HCT116 (cell line): ENCODE data around the gene MYOM1. TPM values are rescaled to one million over a fixed set of nuclear protein-coding genes. Genes with fewer than 3 reads are reported as not detected.
"Not testable (repeated sequence)": the region's sequence is repeated elsewhere in the genome, so short reads cannot be mapped to it uniquely, and the experiment has no call there.

Experiments used
- ATAC-seq: fragments of 200-7000 bp; cut with Tn5 transposase; 2 replicates; pipeline ENCODE4 v1.9.1; 2020; ENCODE audit warnings: mild to moderate bottlenecking, moderate library complexity
- BruUV-seq: library from RNA; stranded (reverse); fragments of 400-500 nt; replicated peaks from 2 replicates; lab custom pipeline; 2021; lab: Mats Ljungman, UMichigan
- CTCF ChIA-PET: fragments of 300-600 bp; sonication (Branson Sonifier 250); formaldehyde crosslinking; loops from one replicate; lab custom pipeline; 2021; ENCODE audit warnings: antibody characterized with exemption; lab: Charles Lee
- POLR2A ChIA-PET: fragments of 300-600, 350-600 bp; sonication (Branson Sonifier 250); formaldehyde crosslinking; loops from one replicate; lab custom pipeline; 2021; ENCODE audit warnings: antibody characterized with exemption; lab: Charles Lee
- RAD21 ChIA-PET, 2 experiments: fragments of 300-600 bp; sonication (Branson Sonifier 250); formaldehyde crosslinking; loops; one replicate each; lab custom pipeline; 2023; ENCODE audit warnings: low total read pairs in 2 of 2; ENCODE audit not compliant: uncharacterized antibody in 2 of 2, unreplicated experiment in 2 of 2, low non-redundant PET in 1 of 2; lab: Charles Lee
- DNase-seq: peaks from one replicate; pipeline ENCODE4 v3.0.0-alpha.2; 2010; ENCODE audit warnings: low read depth, low spot score
- H2AFZ ChIP-seq: fragments of 200-600 bp; shearing (Covaris generic), sonication (generic); 2 replicates; pipeline ENCODE4 v1.6.1; 2017; ENCODE audit warnings: low read depth, mixed run types, mixed read lengths, antibody characterized with exemption, low read length; ENCODE audit not compliant: poor library complexity, severe bottlenecking
- H3K27ac ChIP-seq: 2 replicates; pipeline ENCODE4 v1.5.1; 2012; ENCODE audit warnings: low read depth, low read length
- H3K27me3 ChIP-seq: fragments of 200-600 bp; sonication (generic); 2 replicates; pipeline ENCODE4 v1.6.1; 2016; ENCODE audit warnings: mixed run types, low read length, mixed read lengths; ENCODE audit not compliant: insufficient read depth
- H3K36me3 ChIP-seq, 2 experiments: fragments of 200-500 bp in 1 of 2; fragments of 200-600 bp in 1 of 2; sonication (Bioruptor generic) in 1 of 2; sonication (generic) in 1 of 2; 2 replicates each; pipeline versions ENCODE4 v1.5.1 to v1.6.1; 2014 to 2016; ENCODE audit warnings: low read length in 2 of 2, inconsistent platforms in 1 of 2, mixed read lengths in 1 of 2, mixed run types in 1 of 2; ENCODE audit not compliant: insufficient read depth in 2 of 2, control insufficient read depth in 1 of 2
- H3K4me1 ChIP-seq, 2 experiments: fragments of 200-600 bp in 1 of 2; sonication (generic) in 1 of 2; 2 replicates each; pipeline versions ENCODE4 v1.5.1 to v1.6.1; 2012 to 2017; ENCODE audit warnings: low read length in 2 of 2, inconsistent platforms in 1 of 2, mild to moderate bottlenecking in 1 of 2, mixed read lengths in 1 of 2, mixed run types in 1 of 2, moderate library complexity in 1 of 2; ENCODE audit not compliant: insufficient read depth in 2 of 2, control insufficient read depth in 1 of 2
- H3K4me2 ChIP-seq: fragments of 200-600 bp; sonication (generic); 2 replicates; pipeline ENCODE4 v1.6.1; 2017; ENCODE audit warnings: mixed run types, low read length, mixed read lengths
- H3K4me3 ChIP-seq, 2 experiments: fragments of 200-600 bp in 1 of 2; sonication (generic) in 1 of 2; replicated peaks in 1 of 2; 2 replicates each; pipeline ENCODE4 v1.5.1; 2011 to 2016; ENCODE audit warnings: low read length in 2 of 2, control low read depth in 1 of 2, low read depth in 1 of 2, mild to moderate bottlenecking in 1 of 2, mixed read lengths in 1 of 2, mixed run types in 1 of 2
- H3K79me2 ChIP-seq: fragments of 200-600 bp; sonication (generic); 2 replicates; pipeline ENCODE4 v1.6.1; 2017; ENCODE audit warnings: mild to moderate bottlenecking, mixed run types, low read length, moderate library complexity, mixed read lengths; ENCODE audit not compliant: insufficient read depth
- H3K9ac ChIP-seq: fragments of 200-600 bp; sonication (generic); 2 replicates; pipeline ENCODE4 v1.6.1; 2016; ENCODE audit warnings: low read length, mixed read lengths
- H3K9me2 ChIP-seq: fragments of 200-600 bp; sonication (generic), shearing (Covaris generic); 2 replicates; pipeline ENCODE4 v1.6.1; 2017; ENCODE audit warnings: mixed run types, mild to moderate bottlenecking, moderate library complexity; ENCODE audit not compliant: insufficient read depth
- H3K9me3 ChIP-seq, 2 experiments: fragments of 200-500 bp in 1 of 2; fragments of 200-600 bp in 1 of 2; sonication (Bioruptor generic) in 1 of 2; sonication (generic) in 1 of 2; 2 replicates each; pipeline ENCODE4 v1.6.1; 2014 to 2017; ENCODE audit warnings: low read length in 2 of 2, mixed read lengths in 2 of 2, inconsistent platforms in 1 of 2, low read depth in 1 of 2, mild to moderate bottlenecking in 1 of 2, mixed run types in 1 of 2, moderate library complexity in 1 of 2; ENCODE audit not compliant: control insufficient read depth in 1 of 2, insufficient read depth in 1 of 2
- H4K20me1 ChIP-seq: fragments of 200-600 bp; sonication (generic), shearing (Covaris generic); 2 replicates; pipeline ENCODE4 v1.6.1; 2017; ENCODE audit warnings: mixed run types, mild to moderate bottlenecking, moderate library complexity; ENCODE audit not compliant: insufficient read depth
- ELF1 ChIP-seq: IDR thresholded peaks from 2 replicates; pipeline ENCODE4 v1.6.1; 2012; ENCODE audit warnings: low read depth, borderline replicate concordance
- EZH2phosphoT487 ChIP-seq: fragments of 200-600 bp; IDR thresholded peaks from 2 replicates; pipeline ENCODE4 v1.6.1; 2018; ENCODE audit warnings: antibody characterized with exemption, borderline replicate concordance
- FOSL1 ChIP-seq: IDR thresholded peaks from 2 replicates; pipeline ENCODE4 v1.6.1; 2012; ENCODE audit warnings: low read depth
- POLR2AphosphoS5 ChIP-seq: IDR thresholded peaks from 2 replicates; pipeline ENCODE4 v1.6.1; 2011; ENCODE audit warnings: mild to moderate bottlenecking, low read depth, low read length, moderate library complexity
- SIN3A ChIP-seq: IDR thresholded peaks from 2 replicates; pipeline ENCODE4 v1.6.1; 2012; ENCODE audit warnings: low read depth
- SP1 ChIP-seq: IDR thresholded peaks from 2 replicates; pipeline ENCODE4 v1.6.1; 2012; ENCODE audit warnings: low read depth
- ZBTB33 ChIP-seq: IDR thresholded peaks from 2 replicates; pipeline ENCODE4 v1.6.1; 2011; ENCODE audit warnings: mild to moderate bottlenecking, low read length, moderate library complexity; ENCODE audit not compliant: insufficient replicate concordance; ENCODE audit errors: extremely low read depth
- intact Hi-C: fragments of 100-400 bp; cut with micrococcal nuclease; formaldehyde crosslinking; loops from 2 replicates; pipeline ENCODE4 v1.10.0; 2022
- total RNA-seq: library from RNA; stranded (reverse); gene quantifications from one replicate; pipeline ENCODE4 v1.2.1, GENCODE V29; 2021; ENCODE audit not compliant: unreplicated experiment

The MYOM1 gene
- total RNA-seq, 1 experiment from 2014 or later: 0.52 TPM

- intact Hi-C loops: no loop called here
- no peak overlapping the region for H3K4me2 ChIP-seq
- H2AFZ ChIP-seq: no peak overlapping the region
Measured at GRCh38 chr18:3074087-3074486, 145.7 kb downstream of the MYOM1 start.

GRCh38 chr18:3073353-3073752, 146.4 kb downstream of the MYOM1 start:
- DNase-seq, intact Hi-C loops, H3K9ac ChIP-seq, H2AFZ ChIP-seq, H3K79me2 ChIP-seq, H3K9me3 ChIP-seq, ATAC-seq, RAD21 ChIA-PET, BruUV-seq, H3K4me1 ChIP-seq, H4K20me1 ChIP-seq, H3K9me2 ChIP-seq, POLR2A ChIA-PET, H3K27me3 ChIP-seq, H3K4me2 ChIP-seq, H3K36me3 ChIP-seq, H3K4me3 ChIP-seq, H3K27ac ChIP-seq: not testable (repeated sequence)
- CTCF ChIA-PET: interaction anchor here (2.2 to 3.5 kb wide), 2 partner anchors 10 to 11 kb away, joined by 14 to 17 read pairs; no protein-coding TSS in a partner anchor

More at GRCh38 chr18:3074087-3074486, 145.7 kb downstream of the MYOM1 start:
- Histone ChIP-seq H3K27ac (no peak overlapping the region), H3K79me2 (no peaks in the 10 kb centered on the region), H3K36me3 (no peaks in the 10 kb centered on the region), H3K9me2 (no peaks in the 10 kb centered on the region), H3K4me1 (no peaks in the 10 kb centered on the region), H3K9ac (no peak overlapping the region), H3K4me3 (no peak overlapping the region), H3K27me3 (no peaks in the 10 kb centered on the region), H4K20me1 (no peaks in the 10 kb centered on the region), H3K9me3 (no peaks in the 10 kb centered on the region)
- CTCF ChIA-PET: interaction anchor here (3.5 kb wide), 1 partner anchor 11 kb away, joined by 17 read pairs; no protein-coding TSS in a partner anchor
- ATAC-seq (no peak), DNase-seq (no peak)
- POLR2A ChIA-PET: no interaction called here
- RAD21 ChIA-PET: no interaction called here
- BruUV-seq: no TSS peak
- TF ChIP-seq SIN3A (no peak), POLR2AphosphoS5 (no peak), EZH2phosphoT487 (no peak), ZBTB33 (no peak), ELF1 (no peak), FOSL1 (no peak), SP1 (no peak)
